Measurements from ENCODE around the gene AGAP1. TPM values are rescaled to one million over a fixed set of nuclear protein-coding genes. Genes with fewer than 3 reads are reported as not detected.

AGAP1 gene
- polyA plus RNA-seq, 2 of the 4 experiments (the other 2 are of a cell fraction) = 20.2 to 21.9 TPM

- Histone ChIP-seq H3K4me3 (no peak overlapping the region), H3K27ac (no peak overlapping the region), H3K4me1 (no peaks in the 10 kb centered on the region), H3K9me3 (no peaks in the 10 kb centered on the region), H3K4me2 (no peak overlapping the region)
- ChIA-PET CTCF (interaction anchor here (1.6 kb wide), 1 partner anchor 322 kb away, joined by 3 read pairs; no protein-coding TSS in a partner anchor), POLR2A (no interaction called here)
- TF ChIP-seq E2F6 (IDR thresholded peaks at IDR 0.05; ENCODE audit: borderline replicate concordance, low read depth) = no peak
- no peak for TF ChIP-seq RAD21 (conservative IDR thresholded peaks at IDR 0.05 in 1 of 2, IDR thresholded peaks at IDR 0.05 in 1 of 2)
- TF ChIP-seq HOXA7 (CRISPR knock-in tag; IDR thresholded peaks at IDR 0.05) = no peak
- no peak for TF ChIP-seq MAX (IDR thresholded peaks at IDR 0.05)
- no peak for TF ChIP-seq RNF2 (IDR thresholded peaks at IDR 0.05; ENCODE audit: borderline replicate concordance, low read depth)
- no peak for DNase-seq (ENCODE audit: low read depth in 1 of 2, low spot score in 1 of 2)
- 93% methylated on average over 11 of the region's 11 CpGs for WGBS (ENCODE audit: missing lambda C conversion rate)
- no peak for FAIRE-seq
- no peak for ATAC-seq
These were observed 362.5 kb downstream of the AGAP1 start for GRCh38 chr2:235856151-235856854.

- no peak for ATAC-seq
These were observed 363.8 kb downstream of the AGAP1 start for GRCh38 chr2:235857598-235857997.

GRCh38 chr2:235858881-235859280 lies 365.0 kb downstream of the AGAP1 start:
- POLR2A ChIA-PET = no interaction called here
- no peak for ATAC-seq
- CTCF ChIA-PET = no interaction called here

More at GRCh38 chr2:235857598-235857997, 363.8 kb downstream of the AGAP1 start:
- no peak for TF ChIP-seq MAX (IDR thresholded peaks at IDR 0.05)
- TF ChIP-seq FOXS1 (CRISPR knock-in tag; IDR thresholded peaks at IDR 0.05) = no peak
- no peak for TF ChIP-seq FOSL2 (IDR thresholded peaks at IDR 0.05)
- no peak for TF ChIP-seq FOSL2 (CRISPR knock-in tag; IDR thresholded peaks at IDR 0.05)
- TF ChIP-seq ATOH8 (CRISPR knock-in tag; IDR thresholded peaks at IDR 0.05; ENCODE audit: low read depth) = no peak
- TF ChIP-seq PHF8 (IDR thresholded peaks at IDR 0.05; ENCODE audit: borderline replicate concordance, low read depth) = no peak
- no peak for TF ChIP-seq NPAS2 (CRISPR knock-in tag; IDR thresholded peaks at IDR 0.05; ENCODE audit: borderline replicate concordance)
- no peak for TF ChIP-seq MAZ (IDR thresholded peaks at IDR 0.05; ENCODE audit: borderline replicate concordance, low read depth, low read length)
- TF ChIP-seq TP53 (CRISPR knock-in tag; IDR thresholded peaks at IDR 0.05) = no peak
- DNase-seq (ENCODE audit: low read depth in 1 of 2, low spot score in 1 of 2) (no peak), FAIRE-seq (no peak)
- Histone ChIP-seq H3K4me1 (no peaks in the 10 kb centered on the region), H3K4me2 (no peak overlapping the region), H3K27ac (no peak overlapping the region), H3K4me3 (no peak overlapping the region), H3K9me3 (no peaks in the 10 kb centered on the region)
- CTCF ChIA-PET = interaction anchor here (1.1 kb wide), 1 partner anchor 323 kb away, joined by 3 read pairs; no protein-coding TSS in a partner anchor
- 93% methylated on average over 4 of the region's 4 CpGs for WGBS (ENCODE audit: missing lambda C conversion rate)
- POLR2A ChIA-PET = no interaction called here

GRCh38 chr2:235859651-235860050 lies 365.8 kb downstream of the AGAP1 start:
- WGBS (ENCODE audit: missing lambda C conversion rate) = 92% methylated on average over 8 of the region's 8 CpGs
- DNase-seq (ENCODE audit: low read depth in 1 of 2, low spot score in 1 of 2) = no peak
- no peak overlapping the region for H3K4me2 ChIP-seq
- ChIA-PET CTCF (interaction anchor here (0.6 kb wide), 1 partner anchor 8 kb away, joined by 3 read pairs; no protein-coding TSS in a partner anchor), POLR2A (no interaction called here)
- H3K27ac ChIP-seq = no peak overlapping the region
- no peaks in the 10 kb centered on the region for H3K4me1 ChIP-seq
- no peak for FAIRE-seq
- no peaks in the 10 kb centered on the region for H3K9me3 ChIP-seq
- ATAC-seq = no peak
- H3K4me3 ChIP-seq = no peak overlapping the region
- TF ChIP-seq ZSCAN20 (CRISPR knock-in tag; IDR thresholded peaks at IDR 0.05) (no peak), HDAC2 (IDR thresholded peaks at IDR 0.05) (no peak), FOSL2 (IDR thresholded peaks at IDR 0.05) (no peak), FOSL2 (CRISPR knock-in tag; IDR thresholded peaks at IDR 0.05) (no peak), RFX5 (IDR thresholded peaks at IDR 0.05) (no peak), ESRRA (IDR thresholded peaks at IDR 0.05; ENCODE audit: borderline replicate concordance, low read length) (no peak), HMGXB4 (CRISPR knock-in tag; IDR thresholded peaks at IDR 0.05; ENCODE audit: borderline replicate concordance) (no peak), KDM5A (IDR thresholded peaks at IDR 0.05) (no peak), FOSB (CRISPR knock-in tag; IDR thresholded peaks at IDR 0.05) (no peak), CHD2 (IDR thresholded peaks at IDR 0.05; ENCODE audit: low read length, partially characterized antibody) (no peak), USF2 (IDR thresholded peaks at IDR 0.05) (no peak), NPAS2 (CRISPR knock-in tag; IDR thresholded peaks at IDR 0.05; ENCODE audit: borderline replicate concordance) (no peak), ZC3H11A (IDR thresholded peaks at IDR 0.05) (no peak), CHD4 (IDR thresholded peaks at IDR 0.05; ENCODE audit: borderline replicate concordance) (no peak), RCOR1 (IDR thresholded peaks at IDR 0.05; ENCODE audit: low read depth, low read length) (no peak)

More at GRCh38 chr2:235858881-235859280, 365.0 kb downstream of the AGAP1 start:
- FAIRE-seq (no peak), DNase-seq (ENCODE audit: low read depth in 1 of 2, low spot score in 1 of 2) (no peak)
- no peaks in the 10 kb centered on the region for H3K4me1 ChIP-seq
- WGBS (ENCODE audit: missing lambda C conversion rate) = 95% methylated on average over 5 of the region's 5 CpGs
- H3K9me3 ChIP-seq = no peaks in the 10 kb centered on the region
- no peak for TF ChIP-seq ZNF302 (CRISPR knock-in tag; IDR thresholded peaks at IDR 0.05)
- H3K27ac ChIP-seq = no peak overlapping the region
- H3K4me3 ChIP-seq = no peak overlapping the region
- no peak overlapping the region for H3K4me2 ChIP-seq

Data from A549 (cell line).